K562 (cell line): ENCODE measurements around the gene GARNL3. TPM values are rescaled to one million over a fixed set of nuclear protein-coding genes. Genes with fewer than 3 reads are reported as not detected.

Source experiments
- C11orf30 ChIP-seq: fragments of 450-650 bp; IDR thresholded peaks from 2 replicates; pipeline ENCODE4 v1.6.1; 2016; ENCODE audit warnings: low read depth, mild to moderate bottlenecking
- FOXO4 ChIP-seq: fragments of 450-650 bp; formaldehyde crosslinking; IDR thresholded peaks from 2 replicates; pipeline ENCODE4 v1.4.0; 2020; ENCODE audit warnings: mild to moderate bottlenecking, moderate library complexity
- KHSRP ChIP-seq: fragments of 450-650 bp; IDR thresholded peaks from 2 replicates; pipeline ENCODE4 v1.6.1; 2017
- MAFG ChIP-seq: fragments of 450-650 bp; conservative IDR thresholded peaks from 2 replicates; pipeline ENCODE4 v1.6.1; 2016; ENCODE audit warnings: missing genetic modification characterization, missing compliant biosample characterization
- MAFK ChIP-seq: IDR thresholded peaks from 2 replicates; pipeline ENCODE4 v1.6.1; 2011; ENCODE audit warnings: low read length, improper control_type of control experiment
- RREB1 ChIP-seq: fragments of 250-450 bp; sonication (Bioruptor Pico); IDR thresholded peaks from 2 replicates; pipeline ENCODE4 v1.4.0; 2020
- SAP30 ChIP-seq: fragments of 200-600 bp; sonication (generic); IDR thresholded peaks from 2 replicates; pipeline ENCODE4 v1.6.1; 2012; ENCODE audit warnings: borderline replicate concordance, low read depth, mild to moderate bottlenecking, moderate library complexity, low read length, control low read depth, inconsistent platforms; ENCODE audit not compliant: insufficient read depth, poor library complexity, severe bottlenecking
- ZKSCAN3 ChIP-seq: fragments of 250-450 bp; sonication (Bioruptor Pico); IDR thresholded peaks from 2 replicates; pipeline ENCODE4 v1.4.0; 2020
- ZNF644 ChIP-seq: fragments of 200-800 bp; sonication (Bioruptor generic); IDR thresholded peaks from 2 replicates; pipeline ENCODE4 v1.6.1; 2016; ENCODE audit warnings: low read depth, missing genetic modification characterization, missing compliant biosample characterization
- ZNF778 ChIP-seq: fragments of 450-650 bp; formaldehyde crosslinking; IDR thresholded peaks from 2 replicates; pipeline ENCODE4 v1.4.0; 2020; ENCODE audit warnings: mild to moderate bottlenecking, moderate library complexity
- polyA plus RNA-seq, 8 experiments: library from polyadenylated mRNA; depleted of rRNA in 4 of 8; stranded (reverse) in 5 of 8; unstranded in 3 of 8; fragments of >200 nt; fragmentation: Nextera tagmentation in 2 of 8; fragmentation: Illumina TruSeq in 1 of 8; extraction: Ambion mirVana in 2 of 8; extraction: Trizol in 1 of 8; gene quantifications; 2 replicates each; pipeline versions ENCODE4 v1.2.1 to v1.2.3, GENCODE V29; 2011 to 2014; ENCODE audit warnings: inconsistent platforms in 1 of 8, missing spikeins in 1 of 8
- total RNA-seq, 7 experiments: library from RNA; depleted of rRNA in 6 of 7; stranded (reverse); fragments of >200 nt in 6 of 7; fragmentation: Illumina TruSeq in 2 of 7; extraction: Trizol in 2 of 7; gene quantifications; 2 replicates each; pipeline versions ENCODE4 v1.2.1 to v1.2.3, GENCODE V29; 2011 to 2021; ENCODE audit warnings: low replicate concordance in 1 of 7

The GARNL3 gene
- total and polyA plus RNA-seq, 9 of the 15 experiments (the other 6 are each of a cell fraction or from before 2014, with no cell fraction given), result 0.35 to 2.7 (median 1.6) TPM

- TF ChIP-seq RREB1 (no peak), ZNF778 (CRISPR knock-in tag) (no peak), MAFK (peak; percentile 58), FOXO4 (CRISPR knock-in tag) (no peak), SAP30 (no peak), KHSRP (no peak), ZNF644 (tag) (no peak), C11orf30 (peak; percentile 67), ZKSCAN3 (CRISPR knock-in tag) (no peak), MAFG (peak; percentile 28; the same call in 1 of the 2 replicates)
- TF ChIP-seq, all 486 proteins: peak for 5
Observed at GRCh38 chr9:127422787-127423186, 158.2 kb downstream of the GARNL3 start (continued).
